Endothelial cell (in vitro differentiated cells): ENCODE measurements around the gene AUTS2. TPM values are rescaled to one million over a fixed set of nuclear protein-coding genes. Genes with fewer than 3 reads are reported as not detected.

Experiments
- DNase-seq: peaks from one replicate; pipeline ENCODE4 v3.0.0; 2021; ENCODE audit warnings: low spot score
- H3K27ac Mint-ChIP-seq: one replicate; pipeline ENCODE4 v1.8.0; 2021; ENCODE audit warnings: mixed read lengths, inconsistent platforms; ENCODE audit not compliant: unreplicated experiment
- H3K27me3 Mint-ChIP-seq: one replicate; pipeline ENCODE4 v1.8.0; 2021; ENCODE audit warnings: mild to moderate bottlenecking, moderate library complexity, mixed read lengths, inconsistent platforms; ENCODE audit not compliant: unreplicated experiment
- H3K36me3 Mint-ChIP-seq: one replicate; pipeline ENCODE4 v1.8.0; 2021; ENCODE audit warnings: mild to moderate bottlenecking, low read depth, mixed read lengths, inconsistent platforms; ENCODE audit not compliant: unreplicated experiment
- H3K4me1 Mint-ChIP-seq: one replicate; pipeline ENCODE4 v1.8.0; 2021; ENCODE audit warnings: mild to moderate bottlenecking, mixed read lengths, inconsistent platforms; ENCODE audit not compliant: unreplicated experiment
- H3K4me3 Mint-ChIP-seq: one replicate; pipeline ENCODE4 v1.8.0; 2021; ENCODE audit warnings: mild to moderate bottlenecking, mixed read lengths, inconsistent platforms; ENCODE audit not compliant: unreplicated experiment
- H3K9me3 Mint-ChIP-seq: one replicate; pipeline ENCODE4 v1.8.0; 2021; ENCODE audit warnings: mixed read lengths, inconsistent platforms; ENCODE audit not compliant: unreplicated experiment
- total RNA-seq: library from RNA; stranded (reverse); fragmentation: NEBNext Ultra II Directional; extraction: Animal tissue kit (Norgen Biotek cat#: 25700); gene quantifications from one replicate; pipeline ENCODE4 v1.2.1, GENCODE V29; 2021; ENCODE audit not compliant: unreplicated experiment
- TF ChIP-seq, protein P1 (sequence below): fragments of 200-600 bp; sonication (generic); IDR thresholded peaks from one replicate; pipeline ENCODE4 v1.5.0; 2021; ENCODE audit warnings: antibody characterized with exemption; ENCODE audit not compliant: unreplicated experiment

Gene AUTS2
- total RNA-seq, 1 donor from 2014 or later = 103 TPM

DNA sequence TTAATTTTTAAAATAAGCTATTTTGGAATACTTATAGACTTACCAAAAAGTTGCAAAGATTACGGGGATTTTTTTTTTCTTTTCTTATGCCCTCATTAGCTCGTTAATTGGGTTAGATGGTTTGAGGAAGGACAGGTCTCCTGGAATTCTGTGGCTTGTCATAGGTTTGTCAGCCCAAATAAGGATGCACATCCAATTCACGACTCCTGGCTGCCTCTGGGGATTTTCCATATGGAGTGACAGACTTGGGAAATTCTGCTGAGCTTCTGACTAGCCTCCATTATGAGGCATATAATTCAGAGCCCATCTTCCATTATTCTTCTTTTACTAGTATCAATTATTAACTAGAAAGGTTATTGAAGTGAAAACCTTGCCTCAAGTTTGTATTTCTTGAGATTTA is 102.1 kb downstream of the AUTS2 start:
- no peak overlapping the region for H3K27ac Mint-ChIP-seq
- H3K4me3 Mint-ChIP-seq = no peak overlapping the region
- no peaks in the 10 kb centered on the region for H3K36me3 Mint-ChIP-seq
- H3K27me3 Mint-ChIP-seq = peaks cover 3% of the 10 kb centered on the region
- TF ChIP-seq, protein P1, sequence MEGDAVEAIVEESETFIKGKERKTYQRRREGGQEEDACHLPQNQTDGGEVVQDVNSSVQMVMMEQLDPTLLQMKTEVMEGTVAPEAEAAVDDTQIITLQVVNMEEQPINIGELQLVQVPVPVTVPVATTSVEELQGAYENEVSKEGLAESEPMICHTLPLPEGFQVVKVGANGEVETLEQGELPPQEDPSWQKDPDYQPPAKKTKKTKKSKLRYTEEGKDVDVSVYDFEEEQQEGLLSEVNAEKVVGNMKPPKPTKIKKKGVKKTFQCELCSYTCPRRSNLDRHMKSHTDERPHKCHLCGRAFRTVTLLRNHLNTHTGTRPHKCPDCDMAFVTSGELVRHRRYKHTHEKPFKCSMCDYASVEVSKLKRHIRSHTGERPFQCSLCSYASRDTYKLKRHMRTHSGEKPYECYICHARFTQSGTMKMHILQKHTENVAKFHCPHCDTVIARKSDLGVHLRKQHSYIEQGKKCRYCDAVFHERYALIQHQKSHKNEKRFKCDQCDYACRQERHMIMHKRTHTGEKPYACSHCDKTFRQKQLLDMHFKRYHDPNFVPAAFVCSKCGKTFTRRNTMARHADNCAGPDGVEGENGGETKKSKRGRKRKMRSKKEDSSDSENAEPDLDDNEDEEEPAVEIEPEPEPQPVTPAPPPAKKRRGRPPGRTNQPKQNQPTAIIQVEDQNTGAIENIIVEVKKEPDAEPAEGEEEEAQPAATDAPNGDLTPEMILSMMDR = no peak
- H3K9me3 Mint-ChIP-seq = no peaks in the 10 kb centered on the region
- peaks cover 33% of the 10 kb centered on the region for H3K4me1 Mint-ChIP-seq
- no peak for DNase-seq

DNA sequence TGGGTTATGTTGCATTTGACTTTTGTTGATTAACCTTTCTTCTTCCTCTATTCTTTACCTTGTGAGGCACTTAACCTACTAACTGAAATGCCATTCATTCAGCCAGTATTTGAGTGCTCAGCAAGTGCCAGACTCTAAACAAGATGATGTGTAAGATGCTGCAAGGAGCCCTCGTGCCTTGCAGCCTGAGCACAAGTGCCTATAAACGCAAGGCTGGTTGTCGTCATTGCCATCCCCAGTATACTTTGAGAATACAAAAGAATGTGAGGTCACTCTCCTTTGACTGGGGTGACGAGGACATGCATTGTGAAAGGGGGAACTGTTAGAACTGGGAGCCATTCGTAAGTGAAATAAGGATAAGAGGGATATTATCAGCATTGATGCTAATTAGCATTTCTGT is 103.0 kb downstream of the AUTS2 start:
- no peak for DNase-seq
- no peak overlapping the region for H3K4me3 Mint-ChIP-seq

DNA sequence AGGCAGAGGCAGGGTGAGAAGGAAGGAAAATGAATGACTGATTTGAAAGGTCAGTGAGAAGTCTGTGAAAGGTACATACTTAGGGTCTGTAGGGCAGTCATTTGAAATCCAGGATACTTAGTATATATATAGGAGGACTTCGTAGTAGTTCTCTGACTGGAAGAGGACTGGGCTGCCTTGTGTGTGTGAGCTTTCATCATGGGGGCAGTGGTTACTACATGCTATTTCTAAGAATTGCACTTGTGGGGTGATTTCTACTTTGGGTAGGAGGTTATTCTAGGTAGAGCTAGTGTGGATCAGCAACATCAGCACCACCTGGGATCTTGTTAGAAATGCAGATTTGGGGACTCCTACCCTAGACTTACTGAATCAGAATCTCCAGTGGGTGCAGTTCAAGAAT is 104.1 kb downstream of the AUTS2 start:
- Mint-ChIP-seq H3K4me3 (no peak overlapping the region), H3K9me3 (no peaks in the 10 kb centered on the region), H3K27me3 (peaks cover 3% of the 10 kb centered on the region), H3K27ac (no peak overlapping the region), H3K36me3 (no peaks in the 10 kb centered on the region), H3K4me1 (peaks cover 37% of the 10 kb centered on the region)
- no peak for DNase-seq
- TF ChIP-seq, protein P1 = no peak

More for the DNA sequence above, 103.0 kb downstream of the AUTS2 start:
- Mint-ChIP-seq H3K27me3 (peaks cover 3% of the 10 kb centered on the region), H3K27ac (no peak overlapping the region), H3K4me1 (peaks cover 34% of the 10 kb centered on the region), H3K36me3 (no peaks in the 10 kb centered on the region), H3K9me3 (no peaks in the 10 kb centered on the region)
- TF ChIP-seq, protein P1 = no peak

DNA sequence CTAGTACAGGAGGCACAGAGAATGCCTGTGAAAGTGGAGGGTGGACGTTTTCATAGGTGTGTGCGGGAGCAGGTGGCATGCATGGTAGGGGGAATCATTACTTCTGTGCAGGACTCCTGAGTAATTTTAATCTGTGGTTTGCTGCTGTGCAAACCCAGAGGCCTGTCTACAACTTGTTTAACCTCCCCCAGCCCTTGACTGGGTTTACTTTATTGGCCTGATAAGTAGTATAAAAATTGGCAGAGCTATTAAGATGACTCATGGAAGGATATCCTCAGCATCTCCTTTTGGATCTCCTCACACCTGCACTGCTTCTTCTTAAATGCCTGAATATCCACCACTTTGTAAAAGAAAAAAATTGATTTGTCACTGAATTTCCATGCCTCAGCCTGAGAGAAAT is 104.8 kb downstream of the AUTS2 start:
- Mint-ChIP-seq H3K9me3 (no peaks in the 10 kb centered on the region), H3K27me3 (peaks cover 3% of the 10 kb centered on the region), H3K4me3 (no peak overlapping the region), H3K4me1 (peaks cover 36% of the 10 kb centered on the region), H3K27ac (no peak overlapping the region), H3K36me3 (no peaks in the 10 kb centered on the region)
- TF ChIP-seq, protein P1 = no peak
- DNase-seq = no peak

DNA sequence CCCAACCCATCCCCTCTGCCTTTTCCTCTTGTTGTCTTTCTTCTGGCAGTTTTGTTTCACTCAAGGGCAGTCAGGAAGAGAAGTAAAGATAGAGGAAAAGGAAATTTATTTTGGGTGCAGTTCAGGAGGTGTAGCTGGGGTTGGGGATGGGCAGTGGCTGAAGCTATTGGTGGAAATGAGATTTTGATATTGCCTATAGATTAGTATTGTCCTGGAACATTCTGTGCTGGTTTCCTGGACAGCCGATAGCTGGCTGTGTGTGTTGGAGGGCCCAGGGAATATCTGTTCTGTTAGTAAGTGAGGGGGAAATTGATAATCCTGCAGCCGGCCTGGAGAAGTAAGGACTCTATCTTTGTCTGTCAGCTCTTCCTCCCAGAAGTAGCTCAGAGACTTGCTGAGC is 107.8 kb downstream of the AUTS2 start:
- peak overlapping the region; percentile 33 for H3K27ac Mint-ChIP-seq
- no peaks in the 10 kb centered on the region for H3K36me3 Mint-ChIP-seq
- H3K9me3 Mint-ChIP-seq = no peaks in the 10 kb centered on the region
- H3K4me1 Mint-ChIP-seq = peaks cover 46% of the 10 kb centered on the region
- DNase-seq = no peak
- TF ChIP-seq, protein P1 = no peak
- peaks cover 3% of the 10 kb centered on the region for H3K27me3 Mint-ChIP-seq
- no peak overlapping the region for H3K4me3 Mint-ChIP-seq
